Heart right ventricle (tissue), 16 donors: ENCODE data around the gene RAB9B. TPM values are rescaled to one million over a fixed set of nuclear protein-coding genes. Genes with fewer than 3 reads are reported as not detected.
"Not testable (repeated sequence)": the region's sequence is repeated elsewhere in the genome, so short reads cannot be mapped to it uniquely, and the experiment has no call there.

Experiments
- ATAC-seq, 8 donors: fragments of 200-7000 bp; cut with Tn5 transposase; one replicate each; pipeline ENCODE4 v1.9.1; 2020; ENCODE audit warnings: mild to moderate bottlenecking in 8 of 8, moderate library complexity in 8 of 8, moderate number of reproducible peaks in 1 of 8
- DNase-seq, 2 donors: peaks; one replicate each; pipeline ENCODE4 v3.0.0-alpha.2; 2020
- H3K27ac ChIP-seq, 10 donors: fragments of 200-600 bp; sonication (generic) in 2 of 10; one replicate each; pipeline versions ENCODE4 v1.5.0 to v1.8.0; 2020 to 2022; ENCODE audit warnings: mild to moderate bottlenecking in 3 of 10
- H3K27me3 ChIP-seq, 7 donors: fragments of 200-600 bp; one replicate each; pipeline ENCODE4 v1.8.0; 2021 to 2022; ENCODE audit warnings: mild to moderate bottlenecking in 2 of 7
- H3K36me3 ChIP-seq, 9 donors: fragments of 200-600 bp; sonication (generic) in 1 of 9; one replicate each; pipeline versions ENCODE4 v1.5.0 to v1.8.0; 2020 to 2022; ENCODE audit warnings: mild to moderate bottlenecking in 2 of 9
- H3K4me1 ChIP-seq, 9 donors: fragments of 200-600 bp; sonication (generic) in 1 of 9; one replicate each; pipeline versions ENCODE4 v1.5.0 to v1.8.0; 2020 to 2022; ENCODE audit warnings: mild to moderate bottlenecking in 4 of 9
- H3K4me3 ChIP-seq, 10 donors: fragments of 200-600 bp; sonication (generic) in 2 of 10; one replicate each; pipeline versions ENCODE4 v1.5.0 to v1.8.0; 2020 to 2022; ENCODE audit warnings: mild to moderate bottlenecking in 7 of 10, moderate library complexity in 2 of 10
- H3K9me3 ChIP-seq, 11 donors: fragments of 200-600 bp in 10 of 11; sonication (generic) in 2 of 11; one replicate each; pipeline versions ENCODE4 v1.5.0 to v1.8.0; 2013 to 2022; ENCODE audit warnings: mild to moderate bottlenecking in 2 of 11, control low read depth in 1 of 11, moderate library complexity in 1 of 11
- CTCF ChIP-seq, 9 donors: fragments of 200-600 bp; sonication (generic) in 2 of 9; IDR thresholded peaks; one replicate each; pipeline versions ENCODE4 v1.5.0 to v1.8.0; 2021 to 2022; ENCODE audit warnings: antibody characterized with exemption in 9 of 9, mild to moderate bottlenecking in 5 of 9, moderate library complexity in 1 of 9
- WGBS, 2 donors: extraction: QIAGEN DNeasy Blood & Tissue Kit; methylation state at CpG; one replicate each; pipeline ENCODE4 v1.1.7; 2013; ENCODE audit warnings: inconsistent platforms in 1 of 2; 5-methylcytosine and 5-hydroxymethylcytosine counted together
- intact Hi-C, 10 donors: fragments of 100-400 bp; cut with DNase I; formaldehyde crosslinking; loops; one replicate each; pipeline versions ENCODE4 v1.11.1 to v1.14.2; 2022
- polyA plus RNA-seq, 2 donors: library from polyadenylated mRNA; stranded (reverse); fragments of 200-250 nt; gene quantifications; one replicate each; pipeline ENCODE4 v1.2.3, GENCODE V29; 2013
- total RNA-seq, 10 donors: library from RNA; stranded (reverse); fragmentation: NEBNext Ultra II Directional in 3 of 10; extraction: Animal tissue kit (Norgen Biotek cat#: 25700) in 3 of 10; gene quantifications; one replicate each; pipeline versions ENCODE4 v1.2.1 to v1.2.4, GENCODE V29; 2021 to 2023
- donor health status: Arrhythmogenic right ventricular cardiomyopathy.
- donor health status: ischemic (EF 13 %, LVEDD 7.1; RV severe dilation, severe dysfunction).
- donor health status: healthy with polysubstance abuse.
- donor health status: DM: no; HTN: yes; CAD: no.
- donor health status: DM: no; HTN: no; CAD: no.
- donor health status: ischemic (EF 25% LVEDD 6.9; RV normal size, moderate dysfunction).
- donor health status: ischemic (EF 25% LVEDD 5.7; RV mildly dilated, moderate dysfunction).
- donor health status: healthy.
- donor health status: DM: yes; HTN: yes; CAD: no.
- donor health status: Ischemic cardiomyopathy.
- donor health status: ischemic (EF 35%, LVEDD 5.7; RV mildly dilated, moderate dysfunction).
- donor health status: nonischemic (EF 11% LVEDD 7.7; RV severe dilation, severe dysfunction).
- donor health status: DM: yes; HTN: yes; CAD: no.
- donor health status: PGD.
- donor health status: ischemic (EF 29% LVEDD 5.4; RV normal size, mild dysfunction).
- donor health status: nonischemic (EF 23%, LVEDD 6.1; RV moderate dilation, normal function).

Gene RAB9B
- total and polyA plus RNA-seq, 12 donors = 4.4 to 42.4 (median 32.9) TPM

GRCh38 chrX:103825881-103826280 lies 6.2 kb downstream of the RAB9B start:
- H3K36me3 ChIP-seq = no peaks in the 10 kb centered on the region
- H3K9me3 ChIP-seq = no peaks in the 10 kb centered on the region
- no peak for TF ChIP-seq CTCF (IDR thresholded peaks at IDR 0.05)
- no peak overlapping the region for H3K4me3 ChIP-seq
- H3K27ac ChIP-seq = no peak overlapping the region
- DNase-seq = no peak
- ATAC-seq = no peak
- WGBS, 2 donors = 71 to 75% methylated on average over 1 of the region's 1 CpG
- H3K4me1 ChIP-seq = peaks cover 0 to 14% (median 0%) of the 10 kb centered on the region in 9 donors
- H3K27me3 ChIP-seq = peaks cover 0 to 54% (median 0%) of the 10 kb centered on the region in 7 donors
- intact Hi-C loops = loop anchor here in 1 of 10 donors (10.0 kb wide), 1 partner anchor 291 kb away; no protein-coding TSS in a partner anchor

GRCh38 chrX:103823591-103823990 lies 8.5 kb downstream of the RAB9B start:
- no peak overlapping the region for H3K4me3 ChIP-seq
- peaks cover 0 to 5% (median 0%) of the 10 kb centered on the region in 9 donors for H3K4me1 ChIP-seq
- intact Hi-C loops = loop anchor here in 1 of 10 donors (10.0 kb wide), 1 partner anchor 289 kb away; no protein-coding TSS in a partner anchor
- H3K36me3 ChIP-seq = no peaks in the 10 kb centered on the region
- H3K9me3 ChIP-seq = no peaks in the 10 kb centered on the region
- H3K27me3 ChIP-seq = peaks cover 0 to 53% (median 0%) of the 10 kb centered on the region in 7 donors
- ATAC-seq (no peak), DNase-seq (no peak)
- TF ChIP-seq CTCF (IDR thresholded peaks at IDR 0.05) = no peak
- H3K27ac ChIP-seq = no peak overlapping the region

- not testable (repeated sequence) for DNase-seq, H3K9me3 ChIP-seq, H3K36me3 ChIP-seq, H3K4me1 ChIP-seq, H3K27ac ChIP-seq, ATAC-seq, H3K4me3 ChIP-seq
- 97% methylated on average over 6 of the region's 6 CpGs for WGBS, 2 donors
- peaks cover 0 to 55% (median 0%) of the 10 kb centered on the region in 7 donors for H3K27me3 ChIP-seq
- intact Hi-C loops = loop anchor here in 1 of 10 donors (10.0 kb wide), 1 partner anchor 286 kb away; no protein-coding TSS in a partner anchor
Measured at GRCh38 chrX:103820802-103821201, 11.3 kb downstream of the RAB9B start.

- TF ChIP-seq CTCF (IDR thresholded peaks at IDR 0.05) = no peak
- WGBS, 2 donors = 67 to 72% methylated on average over 7 of the region's 7 CpGs
- no peak for DNase-seq
- Histone ChIP-seq H3K27ac (no peak overlapping the region), H3K4me1 (no peaks in the 10 kb centered on the region), H3K27me3 (peaks cover 0 to 47% (median 0%) of the 10 kb centered on the region in 7 donors), H3K4me3 (no peak overlapping the region), H3K9me3 (no peaks in the 10 kb centered on the region), H3K36me3 (no peaks in the 10 kb centered on the region)
- intact Hi-C loops = loop anchor here in 7 of 10 donors (2.0 to 10.0 kb wide), 8 partner anchors 84 to 287 kb away; partner anchors contain the start of genes TMEM31 (in 3 of the 7) and MORF4L2 (in 1 of the 7)
- ATAC-seq = no peak
Measured at GRCh38 chrX:103818842-103819619, 13.0 kb downstream of the RAB9B start.
